NCI-H69 (cell line): ENCODE results near the gene DLG1.
"Not testable (repeated sequence)": the region's sequence is repeated elsewhere in the genome, so short reads cannot be mapped to it uniquely, and the experiment has no call there.

Experiments used
- DNase-seq: peaks from one replicate; lab custom pipeline; 2025; lab: John Stamatoyannopoulos, UW

DLG1 gene

DNA sequence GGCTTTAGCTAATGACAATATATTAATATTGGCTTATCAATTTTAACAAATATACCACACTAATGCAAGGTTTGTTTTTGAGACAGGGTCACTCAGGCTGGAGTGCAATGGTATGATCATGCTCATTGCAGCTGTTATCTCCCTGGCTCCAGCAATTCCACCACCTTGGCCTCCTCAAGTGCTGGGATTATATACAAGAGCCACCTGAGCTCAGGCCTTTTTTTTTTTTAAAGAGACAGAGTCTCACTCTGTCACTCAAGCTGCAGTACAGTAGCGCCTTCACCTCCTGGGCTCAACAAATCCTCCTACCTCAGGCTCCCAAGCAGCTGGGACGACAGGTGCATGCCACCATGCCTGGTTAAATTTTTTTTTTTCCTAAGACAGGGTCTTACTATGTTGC is 11.7 kb downstream of the DLG1 start:
- no peak for DNase-seq

DNA sequence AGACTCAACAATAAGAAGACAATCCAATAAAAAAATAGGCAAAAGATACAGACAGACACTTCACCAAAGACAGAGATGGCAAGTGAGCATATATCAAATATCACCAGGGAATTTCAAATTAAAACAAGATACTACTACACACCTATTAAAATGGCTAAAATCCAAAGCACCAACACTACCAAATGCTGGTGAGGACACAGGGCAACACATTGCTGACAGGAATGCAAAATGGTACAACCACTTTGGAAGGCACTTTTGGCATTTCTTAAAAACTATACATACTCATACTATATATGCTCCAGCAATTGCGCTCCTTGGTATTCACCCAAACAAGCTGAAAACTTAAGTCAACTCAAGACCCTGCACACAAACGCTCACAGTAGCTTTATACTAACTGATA is 12.9 kb downstream of the DLG1 start:
- no peak for DNase-seq

DNA sequence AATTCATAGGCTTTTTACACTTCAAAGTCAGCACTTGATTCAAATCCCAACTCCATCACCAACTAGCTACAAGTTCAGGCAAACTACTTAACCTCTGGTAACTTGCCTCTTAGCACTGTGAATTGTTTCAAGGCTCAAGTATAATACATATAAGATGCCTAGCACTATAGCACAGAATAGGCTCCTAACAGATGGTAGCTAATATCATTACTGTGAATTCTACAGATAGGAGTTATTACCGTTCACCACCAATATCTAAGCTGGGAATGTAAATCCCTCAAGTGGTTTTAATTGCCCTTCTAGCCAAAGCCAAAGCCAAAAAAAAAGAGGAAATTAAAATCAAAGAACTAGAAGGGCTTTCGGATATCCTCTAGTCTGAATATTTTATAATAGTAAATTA is 15.4 kb downstream of the DLG1 start:
- DNase-seq: no peak

DNA sequence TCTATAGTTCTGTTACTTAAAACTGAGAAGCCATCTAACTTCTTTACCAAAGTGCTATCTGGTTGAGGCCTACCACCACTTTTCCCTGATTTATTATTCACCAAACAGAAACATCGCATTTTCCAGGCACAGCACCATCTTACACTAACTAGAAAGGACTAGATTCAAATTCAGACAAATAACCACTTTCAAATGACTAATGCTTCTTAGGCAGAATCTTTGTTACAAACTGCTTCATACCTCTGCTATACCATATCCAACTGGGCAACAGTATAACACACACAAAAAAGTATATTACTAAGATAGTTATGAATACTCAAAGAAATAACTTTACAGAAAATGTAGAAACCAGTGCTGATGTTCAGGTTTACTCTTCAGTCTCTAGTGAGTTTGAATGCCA is 16.6 kb downstream of the DLG1 start:
- DNase-seq: no peak

DNA sequence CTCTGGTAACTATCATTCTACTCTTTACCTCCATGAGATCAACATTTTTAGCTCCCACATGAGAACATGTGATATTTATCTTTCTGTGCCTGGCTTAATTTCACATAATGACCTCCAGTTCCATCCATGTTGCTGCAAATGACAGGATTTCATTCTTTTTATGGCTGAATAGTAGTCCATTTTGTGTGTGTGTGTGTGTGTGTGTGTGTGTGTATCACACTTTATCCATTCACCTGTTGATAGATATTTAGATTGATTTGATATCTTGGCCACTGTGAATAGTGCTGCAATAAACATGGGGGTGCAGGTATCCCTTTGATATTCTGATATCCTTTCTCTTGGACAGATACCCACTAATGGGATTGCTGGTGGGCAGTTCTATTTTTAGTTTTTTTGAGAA is 18.3 kb downstream of the DLG1 start:
- no peak for DNase-seq

DNA sequence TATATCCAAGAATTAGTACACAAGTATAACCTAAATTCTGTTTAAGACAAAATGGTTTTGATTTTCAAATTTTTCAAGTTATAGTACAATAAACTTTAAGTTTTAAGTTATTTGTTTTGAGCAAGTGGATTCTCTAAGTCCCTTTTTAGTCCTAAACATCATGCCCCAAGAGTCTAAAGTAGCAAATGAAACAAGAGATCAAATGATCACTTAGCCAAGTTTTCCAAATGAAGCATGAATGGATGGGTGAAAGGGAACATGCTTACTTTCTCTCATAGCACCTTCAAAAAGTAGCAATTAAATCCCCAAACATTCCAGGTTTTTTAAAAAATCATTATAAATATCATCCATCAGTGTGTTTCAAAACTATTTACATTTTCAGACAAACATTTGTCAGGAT is 19.5 kb downstream of the DLG1 start:
- DNase-seq: no peak

DNA sequence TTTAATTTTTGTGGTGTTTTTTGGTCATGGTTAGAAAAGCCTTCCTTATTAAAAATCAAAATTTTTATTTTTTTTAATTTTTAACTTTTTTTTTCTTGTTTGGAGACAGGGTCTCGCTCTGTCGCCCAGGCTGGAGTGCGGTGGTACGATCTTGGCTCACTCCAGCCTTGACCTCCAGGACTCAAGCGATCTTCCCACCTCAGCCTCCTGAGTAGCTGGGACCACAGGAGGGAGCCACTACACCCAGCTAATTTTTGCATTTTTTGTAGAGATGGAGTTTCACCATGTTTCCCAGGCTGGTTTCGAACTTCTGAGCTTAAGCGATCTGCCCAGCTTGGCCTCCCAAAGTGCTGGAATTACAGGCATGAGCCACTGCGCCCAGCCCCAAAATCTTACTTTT is 21.6 kb downstream of the DLG1 start:
- not testable (repeated sequence) for DNase-seq

DNA sequence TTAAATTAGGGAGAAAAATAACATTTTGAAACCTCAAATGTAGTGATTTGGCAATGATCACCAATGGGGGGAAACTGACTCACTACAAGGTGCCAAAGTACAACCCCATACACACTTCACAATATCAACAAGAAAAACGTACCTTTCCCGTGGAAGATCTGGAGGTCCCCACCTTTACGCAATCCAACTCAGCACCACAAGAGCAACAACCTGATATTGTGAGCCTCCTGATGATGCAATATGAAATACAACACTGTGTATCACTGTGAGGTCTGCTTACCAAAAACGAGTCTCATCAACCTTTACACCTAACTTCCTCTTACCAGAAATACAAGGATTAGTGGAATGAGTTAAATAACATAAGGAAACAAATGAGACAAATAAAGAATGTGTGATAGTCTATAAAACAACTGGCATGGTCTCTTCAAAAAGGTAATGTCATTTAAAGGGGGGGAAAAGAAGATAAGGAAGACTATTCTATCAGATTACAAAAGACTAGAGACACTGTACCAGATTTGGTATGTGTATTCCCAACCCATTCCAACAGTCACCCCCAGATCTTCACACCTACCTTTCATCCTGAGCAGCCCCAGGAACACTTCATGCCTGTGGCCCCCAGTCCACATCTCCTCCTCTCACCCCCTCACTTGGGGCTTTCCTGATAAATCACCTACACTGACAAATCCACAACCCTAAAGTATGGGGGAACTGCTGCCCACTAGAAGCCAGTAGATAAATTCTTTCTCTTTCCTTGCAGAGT is 27.7 kb downstream of the DLG1 start:
- DNase-seq: no peak

DNA sequence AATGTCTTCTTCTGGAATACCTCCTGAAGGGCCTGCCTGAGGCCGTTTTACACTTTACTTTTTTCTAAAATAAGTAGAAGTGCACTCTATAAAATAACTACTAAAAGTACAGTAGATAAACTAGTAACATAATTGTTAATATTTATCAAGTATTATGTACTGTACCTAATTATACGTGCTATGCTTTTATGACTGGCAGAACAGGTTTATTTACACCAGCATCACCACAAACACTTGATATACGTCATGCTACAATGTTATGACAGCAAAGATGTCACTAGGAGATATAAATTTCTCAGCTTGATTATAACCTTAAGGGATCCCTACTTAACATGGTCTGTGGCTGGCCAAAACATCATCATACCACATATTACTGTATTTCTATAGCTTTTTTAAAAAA is 29.4 kb downstream of the DLG1 start:
- no peak for DNase-seq

DNA sequence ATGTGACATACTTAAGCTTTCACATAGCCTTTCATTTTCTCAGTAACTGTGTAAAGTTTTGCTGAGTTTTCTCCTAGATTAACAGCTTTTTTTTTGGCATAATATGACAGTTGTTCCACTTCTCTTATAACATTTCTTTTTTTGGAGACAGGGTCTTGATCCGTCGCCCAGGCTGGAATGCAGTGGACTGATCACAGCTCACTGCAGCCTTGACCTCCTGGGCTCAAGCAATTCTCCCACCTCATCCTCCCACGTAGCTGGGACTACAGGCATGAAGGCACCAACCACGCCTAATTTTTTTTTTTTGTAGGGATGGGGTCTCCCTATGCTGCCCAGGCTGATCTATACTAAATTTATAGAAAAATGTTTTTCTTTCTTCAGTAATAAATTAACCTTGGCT is 30.1 kb downstream of the DLG1 start:
- DNase-seq: no peak

DNA sequence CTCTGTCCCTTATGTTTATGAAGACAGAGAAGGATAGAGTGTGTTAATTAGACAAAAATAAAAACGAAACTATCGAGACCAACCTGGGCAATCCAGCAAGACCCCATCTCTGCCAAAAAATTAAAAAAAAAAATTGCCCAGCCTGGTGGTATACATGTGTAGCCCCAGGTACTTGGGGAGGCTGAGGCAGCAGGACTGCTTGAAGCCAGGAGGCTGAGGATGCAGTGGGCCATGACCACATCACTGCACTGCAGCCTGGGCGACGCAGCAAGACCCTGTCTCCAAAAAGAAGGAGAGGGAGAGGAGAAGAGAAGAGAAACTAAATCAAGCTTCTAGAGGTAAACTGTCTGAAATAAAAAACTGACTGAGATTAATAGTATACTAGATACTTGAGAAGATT is 32.1 kb downstream of the DLG1 start:
- DNase-seq: no peak

DNA sequence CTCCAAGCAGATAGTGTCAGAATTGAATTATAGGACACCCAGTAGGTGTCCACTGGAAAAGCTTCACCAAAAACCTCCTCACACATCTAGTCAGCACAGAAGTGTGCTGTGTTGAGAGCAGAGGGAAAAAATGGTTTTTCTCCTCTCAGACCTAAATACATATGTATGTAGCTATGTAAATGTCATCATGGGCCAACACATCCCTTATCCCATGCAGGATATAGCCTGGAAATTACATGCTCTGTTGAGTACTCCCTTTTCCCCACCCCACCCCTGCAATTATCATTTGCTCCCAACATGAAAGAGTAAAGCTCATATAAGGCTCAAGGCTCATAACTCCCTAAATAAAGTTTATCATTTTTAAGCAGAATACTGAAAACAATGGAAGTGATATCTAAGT is 35.7 kb downstream of the DLG1 start:
- DNase-seq: no peak

DNA sequence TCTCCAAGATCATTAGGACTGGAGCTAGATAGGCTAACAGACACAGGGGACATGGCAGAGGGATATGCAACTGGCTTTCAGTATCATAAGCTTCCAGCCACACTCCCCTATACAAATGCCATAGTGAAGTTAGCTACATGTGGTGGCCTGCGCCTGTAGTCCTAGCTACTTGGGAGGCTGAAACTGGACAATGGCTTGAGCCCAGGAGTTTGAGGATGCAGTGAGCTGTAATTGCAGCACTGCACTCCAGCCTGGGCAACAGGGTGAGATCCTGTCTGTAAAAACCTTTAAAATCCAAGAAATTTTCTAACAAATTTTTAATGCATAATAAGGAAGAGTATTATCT is 37.3 kb downstream of the DLG1 start:
- DNase-seq: no peak

DNA sequence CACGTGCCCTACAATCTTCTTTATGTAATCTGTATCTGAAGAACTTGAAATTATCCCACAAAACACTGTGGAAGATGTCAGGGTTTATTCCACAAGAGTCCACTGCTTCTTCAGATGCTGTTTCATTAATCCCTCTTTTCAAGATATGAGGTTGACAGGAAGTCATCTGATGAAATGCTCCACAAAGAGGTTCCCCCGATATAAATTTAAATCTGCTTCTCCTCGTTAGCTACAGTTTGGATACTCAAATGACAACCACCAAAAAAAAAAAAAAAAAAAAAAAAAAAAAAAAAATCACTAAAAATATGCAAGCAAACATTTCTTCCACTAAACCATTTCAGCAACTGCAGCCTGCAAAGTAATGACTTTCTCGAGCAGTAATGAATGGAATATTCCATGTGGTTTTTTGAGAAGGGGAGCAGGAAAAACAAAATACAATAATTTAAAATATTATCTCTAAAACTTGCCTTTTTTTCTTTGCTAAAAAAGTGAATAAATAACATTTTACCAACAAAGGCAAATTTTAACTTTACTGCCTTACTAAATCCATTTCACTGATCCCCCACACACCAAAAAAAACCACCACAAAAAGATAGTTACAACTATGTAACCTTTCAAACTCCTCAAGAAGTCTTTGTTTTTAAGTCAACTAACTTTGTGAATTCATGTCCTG is 37.8 kb downstream of the DLG1 start:
- DNase-seq: no peak

DNA sequence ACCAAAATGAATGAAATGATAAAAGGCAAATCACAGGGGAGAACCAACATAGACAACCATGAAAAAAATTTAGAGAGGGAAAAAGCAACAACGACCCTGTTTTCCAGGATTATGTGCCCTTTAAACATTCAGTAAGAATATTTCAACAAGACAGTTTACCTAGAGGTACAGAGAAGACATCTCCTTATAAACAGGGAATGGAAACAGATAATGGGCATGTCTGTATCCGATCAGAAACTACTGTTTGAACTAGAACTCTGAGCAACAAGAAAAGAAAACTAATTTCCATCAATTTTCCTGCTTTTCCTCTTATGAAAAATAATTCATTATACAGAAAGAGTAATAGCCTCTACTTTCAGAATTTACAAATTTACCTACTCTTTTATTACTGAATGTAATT is 39.3 kb downstream of the DLG1 start:
- no peak for DNase-seq

DNA sequence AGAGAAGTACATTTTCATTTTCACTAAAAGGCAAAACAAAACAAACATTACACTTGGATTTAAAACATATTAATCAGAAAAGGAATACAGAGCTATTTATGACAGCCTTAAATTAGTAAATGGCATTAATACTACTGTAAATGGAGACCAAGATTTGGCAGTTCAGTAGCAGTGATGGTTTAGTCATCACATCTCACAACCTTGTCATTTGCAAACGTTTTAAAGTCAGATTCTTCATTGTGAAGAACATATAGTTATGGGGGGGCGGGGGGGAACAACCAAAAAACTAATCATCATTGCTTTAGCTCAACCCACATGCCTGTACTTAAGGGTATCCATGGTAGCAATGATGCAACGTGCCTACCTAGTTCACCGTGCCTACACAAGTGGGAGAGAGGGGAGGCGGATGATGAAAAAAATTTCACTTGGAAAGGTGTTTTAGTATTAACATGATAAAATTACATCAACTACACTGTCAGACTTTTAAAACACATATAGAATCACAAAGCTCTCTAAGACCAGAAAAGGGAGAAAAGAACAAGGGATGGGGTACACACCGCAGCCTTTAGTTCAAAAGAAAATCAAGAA is 40.1 kb downstream of the DLG1 start:
- DNase-seq: no peak

DNA sequence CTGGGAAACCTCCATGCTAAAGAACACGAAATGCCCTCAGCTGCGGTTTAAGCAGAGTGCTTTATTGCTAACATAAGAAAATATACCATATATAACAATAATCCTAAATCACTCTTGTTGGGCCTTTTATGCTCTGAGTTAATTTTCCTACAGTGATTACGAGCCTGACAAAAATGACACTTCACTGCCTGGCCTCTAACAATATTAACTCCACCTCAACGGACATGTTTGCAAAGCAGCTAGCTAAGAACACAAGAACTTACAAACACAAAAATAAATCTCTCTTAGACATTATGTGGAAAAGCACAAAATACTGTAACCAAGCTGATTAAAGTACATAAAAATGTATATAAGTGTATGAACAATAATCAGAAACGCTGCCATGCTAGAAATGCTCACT is 40.7 kb downstream of the DLG1 start:
- DNase-seq: no peak

DNA sequence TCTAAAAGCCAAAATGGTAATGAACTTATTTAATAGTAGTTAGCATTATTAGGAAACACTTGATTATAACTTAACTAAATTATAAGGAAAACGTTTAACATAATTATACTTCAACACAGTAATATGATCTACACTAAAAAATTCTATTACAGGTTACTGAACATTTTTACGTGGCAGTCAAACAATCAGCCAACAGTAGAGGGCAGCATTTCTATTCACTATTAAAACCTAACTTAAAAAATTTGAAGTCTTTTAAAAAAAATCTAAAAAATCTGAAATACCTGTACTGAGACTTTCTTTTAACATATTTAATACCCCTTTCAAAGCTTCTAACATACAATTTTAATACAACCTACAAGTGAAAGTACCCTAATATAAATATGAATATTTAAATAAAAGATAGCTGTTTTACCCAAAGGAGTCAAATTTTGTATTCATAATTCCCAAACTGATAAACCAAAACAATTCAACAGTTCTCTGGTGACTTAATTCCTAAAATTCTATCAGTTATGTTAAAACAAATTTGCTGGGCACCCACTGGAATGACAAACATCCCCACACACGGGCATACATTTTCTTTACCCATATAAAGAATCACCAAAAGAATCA is 41.5 kb downstream of the DLG1 start:
- peak; percentile 59 for DNase-seq

DNA sequence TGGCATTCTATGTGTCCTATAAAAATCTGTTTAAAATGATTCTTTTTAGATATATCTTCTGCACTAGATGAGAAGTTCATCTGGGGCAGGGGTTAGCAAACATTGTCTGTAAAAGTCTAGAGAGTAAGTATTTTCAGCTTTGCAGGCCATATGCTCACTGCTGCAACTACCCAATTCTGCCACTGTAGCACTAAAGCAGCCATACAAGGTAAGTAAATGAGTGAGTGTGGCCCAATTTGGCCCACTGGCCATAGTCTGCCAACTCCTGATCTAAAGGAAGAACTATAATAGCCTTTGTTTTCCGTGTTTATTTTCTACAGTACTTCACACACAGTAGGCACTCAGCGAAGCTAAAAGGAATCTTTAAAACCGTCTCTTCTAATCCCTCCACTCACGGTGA is 42.3 kb downstream of the DLG1 start:
- no peak for DNase-seq

DNA sequence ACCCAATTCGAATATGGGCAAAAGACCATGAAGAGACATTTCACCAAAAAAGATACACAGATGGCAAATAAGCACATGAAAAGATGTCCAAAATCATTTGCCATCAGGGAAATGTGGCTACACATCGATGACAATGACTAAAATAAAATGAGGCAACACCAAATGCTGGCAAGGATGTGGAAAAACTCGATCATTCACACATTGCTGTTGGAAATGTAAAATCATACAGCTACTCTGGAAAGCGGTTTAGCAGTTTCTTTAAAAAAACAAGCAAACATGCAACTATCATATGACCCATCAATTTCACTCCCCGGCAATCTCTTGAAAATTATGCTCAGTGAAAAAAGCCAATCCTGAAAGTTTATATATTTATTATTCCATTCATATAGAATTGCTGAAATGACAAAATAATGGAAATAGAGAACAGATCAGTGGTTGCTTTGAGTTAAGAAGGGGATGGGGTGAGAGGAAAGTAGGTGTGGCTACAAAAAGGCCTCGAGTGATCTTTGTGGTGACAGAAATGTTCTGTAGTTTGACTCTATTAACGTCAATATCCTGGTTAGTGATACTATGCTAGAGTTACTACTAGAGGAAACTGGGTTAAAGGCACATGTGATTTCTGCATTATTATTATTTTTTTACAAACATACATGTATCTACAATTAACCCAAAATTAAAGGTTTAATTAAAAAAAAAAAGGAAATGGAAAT is 45.0 kb downstream of the DLG1 start:
- DNase-seq: no peak

DNA sequence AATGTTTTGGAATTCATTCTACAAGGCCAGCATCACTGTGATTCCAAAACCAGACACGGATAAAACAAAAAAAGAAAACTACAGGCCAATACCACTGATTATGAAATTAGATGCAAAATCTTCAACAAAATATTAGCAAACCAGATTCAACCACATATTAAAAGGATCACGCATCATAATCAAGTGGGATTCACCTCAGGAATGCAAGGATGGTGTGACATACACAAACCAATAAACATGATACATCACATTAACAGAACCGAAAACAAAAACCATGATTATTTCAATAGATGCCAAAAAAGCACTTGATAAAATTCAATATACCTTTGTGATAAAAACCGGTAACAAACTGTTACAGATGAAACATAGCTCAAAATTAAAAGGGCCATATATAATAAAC is 48.9 kb downstream of the DLG1 start:
- no peak for DNase-seq

DNA sequence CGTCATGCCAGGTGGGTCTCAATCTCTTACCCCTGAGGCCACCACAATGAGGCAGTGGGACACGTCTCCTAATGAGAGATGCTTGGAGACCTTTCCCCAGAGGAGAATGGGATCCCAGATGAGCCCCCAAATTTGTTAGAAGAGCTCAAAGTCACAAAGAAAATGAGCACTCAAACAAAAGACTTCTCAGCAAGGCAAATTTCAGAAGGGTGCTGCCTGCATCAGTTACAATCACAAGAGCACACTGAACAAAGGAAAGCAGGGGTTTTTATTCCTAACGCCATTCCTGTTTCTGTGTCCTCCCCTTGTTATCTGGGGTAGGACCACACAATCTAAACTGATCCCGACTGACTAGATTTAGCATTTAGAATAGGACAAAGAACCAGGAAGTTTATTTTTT is 50.1 kb downstream of the DLG1 start:
- no peak for DNase-seq

DNA sequence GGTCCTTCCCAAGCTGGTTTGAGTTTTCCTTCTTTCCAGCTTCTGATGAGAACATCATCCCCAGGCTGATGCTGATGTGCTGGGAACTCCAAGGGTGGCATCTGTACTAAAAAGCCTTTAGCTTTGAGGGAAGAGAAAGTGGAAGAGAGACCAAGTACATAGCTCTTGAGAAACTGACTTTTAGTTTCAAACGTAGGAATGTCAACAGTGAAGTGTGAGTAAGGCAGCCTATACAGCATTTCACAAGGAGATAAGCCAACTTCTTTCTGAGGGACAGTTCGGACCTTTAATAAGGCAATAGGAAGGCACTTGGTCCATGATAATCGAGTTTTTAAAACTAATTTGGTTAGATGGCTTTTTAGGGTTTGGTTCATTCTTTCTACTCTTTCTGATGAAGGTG is 53.7 kb downstream of the DLG1 start:
- no peak for DNase-seq
